Activated naive CD4-positive, alpha-beta T cell treated with anti-CD3 and anti-CD28 coated beads, Interleukin-2, amount 50 U/mL, for 24 hours (primary cell): ENCODE results near the gene GLDN.

ENCODE experiments used
- H3K27ac Mint-ChIP-seq: one replicate; pipeline ENCODE4 v1.8.0; 2021; ENCODE audit warnings: mild to moderate bottlenecking, mixed read lengths
- H3K27me3 Mint-ChIP-seq: one replicate; pipeline ENCODE4 v1.8.0; 2021; ENCODE audit warnings: mixed read lengths
- H3K36me3 Mint-ChIP-seq: one replicate; pipeline ENCODE4 v1.8.0; 2021; ENCODE audit warnings: mixed read lengths
- H3K4me1 Mint-ChIP-seq: one replicate; pipeline ENCODE4 v1.8.0; 2021; ENCODE audit warnings: mixed read lengths
- H3K4me3 Mint-ChIP-seq: one replicate; pipeline ENCODE4 v1.8.0; 2021; ENCODE audit warnings: mild to moderate bottlenecking, mixed read lengths
- H3K9me3 Mint-ChIP-seq: one replicate; pipeline ENCODE4 v1.8.0; 2021; ENCODE audit warnings: mixed read lengths

The GLDN gene

GRCh38 chr15:51366920-51367319 is 25.5 kb downstream of the GLDN start:
- H3K36me3 Mint-ChIP-seq: no peaks in the 10 kb centered on the region
- H3K27me3 Mint-ChIP-seq: peaks cover 1% of the 10 kb centered on the region
- no peak overlapping the region for H3K4me3 Mint-ChIP-seq
- H3K27ac Mint-ChIP-seq: no peak overlapping the region
- no peaks in the 10 kb centered on the region for H3K9me3 Mint-ChIP-seq
- no peaks in the 10 kb centered on the region for H3K4me1 Mint-ChIP-seq

GRCh38 chr15:51367322-51367976 is 26.0 kb downstream of the GLDN start:
- H3K36me3 Mint-ChIP-seq: no peaks in the 10 kb centered on the region
- H3K9me3 Mint-ChIP-seq: no peaks in the 10 kb centered on the region
- H3K27me3 Mint-ChIP-seq: peaks cover 1% of the 10 kb centered on the region
- no peak overlapping the region for H3K27ac Mint-ChIP-seq
- no peaks in the 10 kb centered on the region for H3K4me1 Mint-ChIP-seq
- H3K4me3 Mint-ChIP-seq: no peak overlapping the region

GRCh38 chr15:51368307-51368706 is 26.9 kb downstream of the GLDN start:
- no peaks in the 10 kb centered on the region for H3K36me3 Mint-ChIP-seq
- no peaks in the 10 kb centered on the region for H3K9me3 Mint-ChIP-seq
- H3K4me3 Mint-ChIP-seq: no peak overlapping the region
- no peaks in the 10 kb centered on the region for H3K4me1 Mint-ChIP-seq
- H3K27me3 Mint-ChIP-seq: peaks cover 1% of the 10 kb centered on the region
- no peak overlapping the region for H3K27ac Mint-ChIP-seq

- H3K4me1 Mint-ChIP-seq: no peaks in the 10 kb centered on the region
- H3K4me3 Mint-ChIP-seq: no peak overlapping the region
- H3K9me3 Mint-ChIP-seq: no peaks in the 10 kb centered on the region
- no peaks in the 10 kb centered on the region for H3K36me3 Mint-ChIP-seq
- H3K27me3 Mint-ChIP-seq: peaks cover 1% of the 10 kb centered on the region
- H3K27ac Mint-ChIP-seq: no peak overlapping the region
Observed at GRCh38 chr15:51368751-51369450, 27.4 kb downstream of the GLDN start.

GRCh38 chr15:51369451-51369761 is 28.0 kb downstream of the GLDN start:
- H3K27me3 Mint-ChIP-seq: peaks cover 1% of the 10 kb centered on the region
- H3K36me3 Mint-ChIP-seq: no peaks in the 10 kb centered on the region
- no peaks in the 10 kb centered on the region for H3K4me1 Mint-ChIP-seq
- no peak overlapping the region for H3K27ac Mint-ChIP-seq
- no peak overlapping the region for H3K4me3 Mint-ChIP-seq
- H3K9me3 Mint-ChIP-seq: no peaks in the 10 kb centered on the region

GRCh38 chr15:51371266-51371665 is 29.8 kb downstream of the GLDN start:
- H3K4me1 Mint-ChIP-seq: no peaks in the 10 kb centered on the region
- H3K27ac Mint-ChIP-seq: no peak overlapping the region
- no peaks in the 10 kb centered on the region for H3K9me3 Mint-ChIP-seq
- H3K36me3 Mint-ChIP-seq: no peaks in the 10 kb centered on the region
- H3K27me3 Mint-ChIP-seq: no peaks in the 10 kb centered on the region
- H3K4me3 Mint-ChIP-seq: no peak overlapping the region

- Mint-ChIP-seq H3K4me3 (no peak overlapping the region), H3K9me3 (no peaks in the 10 kb centered on the region), H3K36me3 (no peaks in the 10 kb centered on the region), H3K27ac (no peak overlapping the region), H3K27me3 (no peaks in the 10 kb centered on the region), H3K4me1 (no peaks in the 10 kb centered on the region)
Observed at GRCh38 chr15:51374131-51374530, 32.7 kb downstream of the GLDN start.

GRCh38 chr15:51375966-51376640 is 34.6 kb downstream of the GLDN start:
- Mint-ChIP-seq H3K9me3 (no peaks in the 10 kb centered on the region), H3K4me3 (no peak overlapping the region), H3K27me3 (no peaks in the 10 kb centered on the region), H3K36me3 (no peaks in the 10 kb centered on the region), H3K4me1 (no peaks in the 10 kb centered on the region), H3K27ac (no peak overlapping the region)

GRCh38 chr15:51377038-51377786 is 35.8 kb downstream of the GLDN start:
- Mint-ChIP-seq H3K9me3 (no peaks in the 10 kb centered on the region), H3K4me3 (no peak overlapping the region), H3K27ac (no peak overlapping the region), H3K27me3 (peaks cover 2% of the 10 kb centered on the region), H3K4me1 (no peaks in the 10 kb centered on the region), H3K36me3 (no peaks in the 10 kb centered on the region)

- Mint-ChIP-seq H3K36me3 (no peaks in the 10 kb centered on the region), H3K4me3 (no peak overlapping the region), H3K27ac (no peak overlapping the region), H3K9me3 (no peaks in the 10 kb centered on the region), H3K4me1 (no peaks in the 10 kb centered on the region), H3K27me3 (peaks cover 7% of the 10 kb centered on the region)
Observed at GRCh38 chr15:51378406-51378805, 37.0 kb downstream of the GLDN start.

GRCh38 chr15:51379390-51379789 is 37.9 kb downstream of the GLDN start:
- Mint-ChIP-seq H3K27me3 (peaks cover 7% of the 10 kb centered on the region), H3K9me3 (no peaks in the 10 kb centered on the region)

GRCh38 chr15:51380999-51381806 is 39.7 kb downstream of the GLDN start:
- Mint-ChIP-seq H3K4me3 (no peak overlapping the region), H3K36me3 (no peaks in the 10 kb centered on the region), H3K9me3 (no peaks in the 10 kb centered on the region), H3K27ac (no peak overlapping the region), H3K27me3 (peaks cover 9% of the 10 kb centered on the region), H3K4me1 (no peaks in the 10 kb centered on the region)

More at GRCh38 chr15:51379390-51379789, 37.9 kb downstream of the GLDN start:
- Mint-ChIP-seq H3K27ac (no peak overlapping the region), H3K36me3 (no peaks in the 10 kb centered on the region), H3K4me1 (no peaks in the 10 kb centered on the region), H3K4me3 (no peak overlapping the region)

GRCh38 chr15:51382787-51383186 is 41.3 kb downstream of the GLDN start:
- Mint-ChIP-seq H3K27ac (no peak overlapping the region), H3K27me3 (peaks cover 9% of the 10 kb centered on the region), H3K36me3 (no peaks in the 10 kb centered on the region), H3K4me3 (no peak overlapping the region), H3K4me1 (no peaks in the 10 kb centered on the region), H3K9me3 (no peaks in the 10 kb centered on the region)

- Mint-ChIP-seq H3K4me1 (no peaks in the 10 kb centered on the region), H3K27me3 (peaks cover 11% of the 10 kb centered on the region), H3K9me3 (no peaks in the 10 kb centered on the region), H3K4me3 (no peak overlapping the region), H3K36me3 (no peaks in the 10 kb centered on the region), H3K27ac (no peak overlapping the region)
Observed at GRCh38 chr15:51386029-51386428, 44.6 kb downstream of the GLDN start.

- H3K4me3 Mint-ChIP-seq: no peak overlapping the region
- no peaks in the 10 kb centered on the region for H3K9me3 Mint-ChIP-seq
- no peaks in the 10 kb centered on the region for H3K36me3 Mint-ChIP-seq
- H3K27ac Mint-ChIP-seq: no peak overlapping the region
- peaks cover 10% of the 10 kb centered on the region for H3K27me3 Mint-ChIP-seq
- H3K4me1 Mint-ChIP-seq: no peaks in the 10 kb centered on the region
Observed at GRCh38 chr15:51386486-51386885, 45.0 kb downstream of the GLDN start.
